Measurements from ENCODE around the gene ZNF81.

GRCh38 chrX:47817897-47818296 is 18.8 kb upstream of the ZNF81 start:
- TF ChIP-seq EZH2 (IDR thresholded peaks at IDR 0.05; ENCODE audit: low read depth, unreplicated experiment) (no peak), CTCF (conservative IDR thresholded peaks at IDR 0.05; ENCODE audit: low read depth in 2 of 2) (no peak), REST (IDR thresholded peaks at IDR 0.05; ENCODE audit: unreplicated experiment) (no peak), POLR2AphosphoS5 (IDR thresholded peaks at IDR 0.05; ENCODE audit: low read depth) (no peak), EZH2phosphoT487 (IDR thresholded peaks at IDR 0.05; ENCODE audit: unreplicated experiment) (no peak)

All from GM23338 (cell line).